Measurements from ENCODE around the gene KIF13A.
A peak's percentile ranks its signal among the peaks of the same experiment; 100 is the strongest.
"Not testable (repeated sequence)": the region's sequence is repeated elsewhere in the genome, so short reads cannot be mapped to it uniquely, and the experiment has no call there.

The KIF13A gene

GRCh38 chr6:17930321-17930993 is 57.0 kb downstream of the KIF13A start:
- DNase-seq: no peak

DNA sequence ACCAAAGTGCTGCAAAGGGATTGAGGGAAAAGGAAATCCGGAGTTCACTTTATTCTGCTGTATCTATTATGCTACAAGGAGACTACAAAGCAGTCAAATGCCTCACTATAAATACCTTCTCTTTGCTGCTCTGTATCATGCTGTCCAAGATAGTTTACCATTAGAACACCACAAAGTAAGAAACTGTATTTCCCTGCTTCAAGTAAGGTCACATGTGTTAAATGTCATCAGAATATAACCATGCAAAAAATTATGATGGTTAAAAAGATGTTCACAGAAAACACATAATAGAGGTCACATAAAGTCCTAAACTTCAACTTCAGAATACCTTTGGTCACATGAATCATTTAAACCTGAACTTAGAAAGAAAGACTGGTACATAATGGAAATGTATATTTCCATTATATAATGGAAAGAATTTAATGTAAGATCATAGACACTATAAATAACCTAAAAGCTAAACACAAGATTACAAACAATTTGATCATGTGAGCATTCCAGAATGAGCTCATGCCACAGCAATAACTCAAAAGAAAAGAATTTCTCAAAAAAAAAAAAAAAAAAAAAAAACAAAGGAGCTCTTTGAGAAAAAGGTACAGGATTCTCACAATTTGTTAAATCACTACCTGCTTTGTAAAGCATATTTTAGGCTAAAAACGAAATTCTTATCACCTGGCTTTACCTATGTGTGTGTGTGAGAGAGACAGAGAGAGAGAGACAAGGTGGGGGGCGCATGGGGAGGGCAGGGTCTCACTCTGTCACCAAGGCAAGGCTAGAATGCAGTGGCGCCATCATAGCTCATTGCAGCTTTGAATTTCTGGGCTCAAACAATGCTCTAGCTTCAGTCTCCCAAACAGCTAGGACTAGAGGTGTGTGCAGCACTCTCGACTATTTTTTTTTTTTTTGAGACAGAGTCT is 58.7 kb downstream of the KIF13A start:
- no peak for DNase-seq

DNA sequence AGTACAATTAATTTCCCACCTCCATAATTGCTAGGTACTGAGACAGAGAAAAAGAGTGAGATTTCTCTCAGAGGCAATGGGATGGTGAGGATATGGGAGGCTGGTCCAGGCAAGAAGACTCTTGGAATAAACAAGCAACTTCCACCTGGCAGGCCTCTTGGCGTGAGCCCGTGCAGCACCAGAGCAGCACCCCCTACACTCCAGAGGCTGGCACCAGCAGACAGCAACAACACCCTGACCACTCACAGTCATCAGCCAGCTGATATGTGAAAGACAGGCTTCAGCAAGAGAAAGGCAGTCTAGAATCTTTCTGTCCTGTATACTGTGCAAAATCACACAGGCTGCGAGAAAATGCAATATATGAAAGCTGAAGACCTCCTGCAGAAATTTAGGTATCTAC is 59.7 kb downstream of the KIF13A start:
- DNase-seq: no peak

- DNase-seq: no peak
These were observed 64.0 kb downstream of the KIF13A start for GRCh38 chr6:17923401-17923863.

- DNase-seq: no peak
These were observed 66.0 kb downstream of the KIF13A start for GRCh38 chr6:17921454-17921853.

DNA sequence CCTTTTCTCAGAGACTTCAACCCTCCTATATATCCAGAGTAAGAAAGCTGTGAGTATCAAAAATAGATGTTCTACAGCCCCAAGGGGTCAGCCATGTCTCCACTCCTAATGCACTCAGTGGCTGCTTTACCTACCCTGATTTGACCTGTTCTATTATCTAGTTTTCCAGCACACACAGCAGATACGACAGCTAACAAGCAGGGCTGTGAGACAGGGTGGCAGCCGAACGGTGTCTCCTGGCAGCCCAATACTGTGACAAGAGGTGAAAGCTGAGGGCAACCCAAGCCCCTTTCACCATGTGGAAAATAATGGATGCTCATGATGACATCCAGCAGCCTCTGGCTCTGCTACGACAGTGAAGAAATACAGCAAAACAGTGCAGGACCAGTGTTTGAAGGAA is 67.9 kb downstream of the KIF13A start:
- no peak for DNase-seq

- DNase-seq: no peak
These were observed 69.3 kb downstream of the KIF13A start for GRCh38 chr6:17917837-17918763.

GRCh38 chr6:17914651-17915050 is 72.8 kb downstream of the KIF13A start:
- no peak for DNase-seq

DNA sequence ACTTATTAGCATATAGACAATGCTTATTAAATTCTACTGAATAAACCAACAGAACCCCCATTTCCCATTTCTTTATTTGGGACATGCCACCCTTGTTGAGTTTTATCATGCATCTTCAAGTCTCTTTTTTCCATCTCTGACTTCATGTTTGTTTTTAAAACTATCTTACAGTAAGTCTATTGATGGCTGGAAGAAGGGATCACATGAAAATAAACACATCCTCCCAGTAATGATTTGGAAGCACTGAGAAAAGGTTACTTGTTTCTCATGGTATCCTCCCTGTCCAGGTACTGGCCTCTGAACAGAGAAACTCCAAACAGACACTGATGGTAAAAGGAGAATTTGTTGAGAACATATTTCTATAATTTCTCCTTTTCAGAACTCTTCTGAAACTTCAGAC is 74.9 kb downstream of the KIF13A start:
- DNase-seq: no peak

DNA sequence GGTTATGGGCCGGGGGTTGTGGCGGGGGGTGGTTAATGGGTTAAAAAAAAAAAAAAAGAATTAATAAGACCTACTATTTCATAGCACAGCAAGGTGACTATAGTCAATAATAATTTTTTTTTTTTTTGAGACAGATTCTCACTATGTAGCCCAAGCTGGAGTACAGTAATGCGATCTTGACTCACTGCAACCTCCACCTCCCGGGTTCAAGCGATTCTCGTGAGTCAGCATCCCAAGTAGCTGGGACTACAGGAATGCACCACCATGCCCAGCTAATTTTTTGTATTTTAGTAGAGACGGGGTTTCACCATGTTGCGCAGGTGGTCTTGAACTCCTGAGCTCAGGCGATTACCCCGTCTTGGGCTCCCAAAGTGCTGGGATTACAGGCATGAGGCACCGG is 75.8 kb downstream of the KIF13A start:
- not testable (repeated sequence) for DNase-seq

- DNase-seq: no peak
These were observed 77.2 kb downstream of the KIF13A start for GRCh38 chr6:17910189-17910588.

- no peak for DNase-seq
These were observed 78.6 kb downstream of the KIF13A start for GRCh38 chr6:17908831-17909230.

DNA sequence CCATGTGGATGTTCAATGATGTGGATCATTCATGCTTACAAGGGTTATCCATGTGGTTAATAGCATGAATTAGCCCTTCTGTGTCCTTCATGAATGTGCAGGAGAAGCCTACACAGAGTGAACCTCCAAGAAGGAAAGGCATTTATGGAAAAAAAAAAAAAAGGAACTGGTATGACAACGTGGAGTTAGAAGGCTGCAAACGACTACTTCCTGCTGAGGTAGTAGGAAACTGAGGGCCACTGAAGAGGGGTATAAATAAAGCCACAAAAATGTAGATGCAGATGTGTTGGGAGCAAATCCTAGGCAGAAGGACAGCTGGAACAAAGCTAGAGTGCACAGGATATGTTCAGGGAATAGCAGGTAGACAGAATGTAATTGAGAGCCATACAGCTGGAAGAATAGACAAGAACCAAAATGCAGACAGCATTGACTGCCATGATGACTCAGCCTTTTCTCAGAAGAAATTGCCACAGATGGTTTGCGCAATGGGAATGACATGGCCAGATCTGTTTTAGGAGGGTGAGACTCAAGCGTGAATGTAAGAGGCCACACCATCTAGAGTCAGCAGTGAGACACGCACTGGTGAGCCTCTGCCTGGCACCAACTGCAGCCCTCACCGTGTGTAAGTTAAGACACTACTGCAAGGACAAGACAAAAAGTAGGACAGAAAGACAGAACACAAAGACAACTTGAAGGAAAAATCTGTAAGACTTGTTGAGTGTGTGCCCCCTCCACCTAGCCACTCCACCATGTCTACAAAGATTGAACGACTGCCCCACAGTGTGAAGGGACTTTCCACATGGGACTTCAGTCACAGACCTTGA is 79.8 kb downstream of the KIF13A start:
- peak; percentile 26 for DNase-seq

DNA sequence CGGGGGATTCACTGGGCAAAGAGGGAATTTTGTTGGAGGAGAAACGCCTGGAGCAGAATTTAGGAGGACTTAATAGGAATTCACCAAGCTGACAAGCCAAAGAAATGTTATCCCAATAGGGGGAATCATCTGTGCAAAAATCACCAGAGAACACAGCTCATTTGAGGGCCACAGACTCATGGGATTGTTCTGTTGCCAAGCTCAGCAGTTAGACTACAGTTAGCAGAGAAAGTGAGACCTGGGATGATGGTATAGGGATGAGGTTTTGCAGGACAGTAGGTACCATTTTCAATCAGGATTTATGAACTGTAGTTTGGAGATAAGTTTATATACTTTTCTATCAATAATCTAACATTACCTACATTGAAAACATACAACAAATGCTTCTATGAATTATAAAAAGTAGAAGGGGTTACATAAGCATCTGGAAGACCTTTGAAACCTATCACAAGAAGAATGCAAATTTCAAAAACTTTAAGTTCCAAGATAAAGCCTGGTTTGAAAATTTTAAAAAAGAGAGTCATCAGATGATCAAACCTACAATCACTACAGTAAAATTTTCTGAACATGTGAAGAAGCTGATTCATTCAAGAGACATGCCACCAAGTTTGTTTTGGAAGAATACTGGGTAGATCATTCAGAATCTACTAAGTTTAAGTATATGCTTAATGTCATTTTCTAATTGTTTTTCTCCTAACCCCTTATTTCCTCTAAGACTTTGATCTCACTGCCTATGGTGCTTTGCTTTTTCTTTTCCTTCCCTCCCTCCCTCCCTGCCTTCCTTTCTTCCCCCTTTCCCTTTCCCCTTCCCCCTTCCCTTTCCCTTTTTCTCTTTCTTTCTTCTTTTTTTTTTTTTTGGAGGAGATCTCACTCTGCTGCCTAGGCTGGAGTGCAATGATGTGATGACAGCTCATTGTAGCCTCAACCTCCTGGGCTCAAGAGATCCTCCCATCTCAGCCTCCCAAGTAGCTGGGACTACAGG is 81.5 kb downstream of the KIF13A start:
- no peak for DNase-seq

- no peak for DNase-seq
These were observed 82.8 kb downstream of the KIF13A start for GRCh38 chr6:17904491-17905120.

DNA sequence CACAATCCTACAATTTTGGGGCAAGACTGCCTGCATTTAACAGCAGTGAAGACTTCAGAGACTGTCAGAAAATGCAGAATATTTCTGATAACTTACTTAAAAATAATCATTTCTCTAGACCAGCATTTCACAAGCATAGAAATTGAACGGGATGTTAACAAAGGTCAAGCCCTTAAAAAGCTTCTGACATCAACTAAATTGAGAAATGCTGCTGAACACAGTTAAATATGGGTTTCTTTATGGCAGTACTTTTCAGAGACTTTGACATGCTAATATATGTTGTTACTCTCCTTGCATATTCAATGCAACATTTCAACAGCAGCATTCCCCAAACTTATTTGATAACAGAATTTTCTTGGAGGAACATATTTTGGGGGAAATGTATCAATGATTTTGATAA is 84.5 kb downstream of the KIF13A start:
- no peak for DNase-seq

GRCh38 chr6:17901493-17901892 is 85.9 kb downstream of the KIF13A start:
- DNase-seq: no peak

DNA sequence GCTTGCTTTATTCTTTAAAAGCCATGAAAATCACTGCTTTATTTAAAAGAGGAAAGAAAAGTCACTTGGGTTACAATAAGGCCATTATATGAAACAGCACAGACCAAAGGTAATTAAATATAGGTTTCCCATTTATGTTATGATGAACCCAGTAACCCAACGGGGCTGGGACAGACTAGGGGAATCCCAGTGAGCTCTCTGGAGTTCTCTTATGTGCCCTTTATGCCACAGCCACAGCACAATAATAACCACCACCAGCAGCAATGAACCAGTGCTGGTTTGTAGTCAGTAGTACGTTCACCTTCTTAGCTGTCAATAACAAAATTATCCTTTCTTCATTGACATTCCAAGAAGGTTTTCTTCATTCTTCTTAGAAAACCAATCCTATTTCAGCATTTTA is 87.4 kb downstream of the KIF13A start:
- DNase-seq: no peak

DNA sequence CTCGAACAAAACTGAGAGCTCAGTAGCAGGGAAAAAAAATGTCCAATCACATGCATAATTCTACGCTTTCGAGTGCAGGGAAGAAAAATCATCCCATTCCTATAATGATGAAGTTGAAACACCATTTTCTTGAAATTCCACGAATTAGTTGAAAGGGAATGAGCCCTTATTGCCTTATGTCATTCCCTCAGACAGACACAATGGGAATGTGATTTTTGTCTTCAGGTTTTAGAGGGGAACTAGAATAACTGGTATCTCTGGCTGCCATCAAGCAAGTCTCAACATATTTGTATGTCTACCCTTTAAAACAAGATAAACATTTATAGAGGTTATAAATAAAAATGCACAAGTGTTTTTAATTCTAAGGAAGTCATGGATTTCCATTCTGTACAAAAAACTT is 87.9 kb downstream of the KIF13A start:
- no peak for DNase-seq

DNA sequence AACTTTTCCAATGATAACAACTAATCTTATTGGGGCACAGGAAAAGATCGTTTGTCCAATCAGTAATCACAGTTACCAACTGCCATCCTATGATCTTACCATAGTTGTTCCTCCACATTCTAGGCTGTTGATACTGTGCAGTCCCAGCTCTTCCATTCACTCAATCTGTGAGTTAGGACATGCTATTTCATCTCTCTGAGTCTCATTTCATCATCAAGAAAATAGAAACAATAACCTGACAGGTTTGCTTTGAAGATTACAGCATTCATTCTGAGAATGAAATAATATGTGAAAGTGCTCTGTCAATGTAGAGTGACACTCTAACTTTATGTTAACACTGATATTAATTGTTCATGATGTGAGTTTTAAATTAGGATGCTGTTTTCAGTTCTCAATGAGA is 89.8 kb downstream of the KIF13A start:
- no peak for DNase-seq
